HS-5 (cell line): ENCODE measurements around the gene GPD2.
"Not testable (repeated sequence)": the region's sequence is repeated elsewhere in the genome, so short reads cannot be mapped to it uniquely, and the experiment has no call there.

ENCODE experiments used
- DNase-seq: peaks from one replicate; pipeline ENCODE4 v3.0.0-alpha.2; 2012; ENCODE audit warnings: low read depth

The GPD2 gene

GRCh38 chr2:156476021-156476849 lies 40.1 kb downstream of the GPD2 start:
- no peak for DNase-seq

GRCh38 chr2:156476850-156477206 lies 40.6 kb downstream of the GPD2 start:
- DNase-seq: peak; percentile 52

- DNase-seq: no peak
Measured at GRCh38 chr2:156480376-156480775, 44.2 kb downstream of the GPD2 start.

- no peak for DNase-seq
Measured at GRCh38 chr2:156481312-156481711, 45.1 kb downstream of the GPD2 start.

- no peak for DNase-seq
Measured at GRCh38 chr2:156483741-156484173, 47.6 kb downstream of the GPD2 start.

GRCh38 chr2:156486147-156486546 lies 50.0 kb downstream of the GPD2 start:
- DNase-seq: no peak

GRCh38 chr2:156486614-156487013 lies 50.4 kb downstream of the GPD2 start:
- no peak for DNase-seq

GRCh38 chr2:156489195-156489594 lies 53.0 kb downstream of the GPD2 start:
- DNase-seq: no peak

GRCh38 chr2:156489750-156490465 lies 53.7 kb downstream of the GPD2 start:
- no peak for DNase-seq

GRCh38 chr2:156490466-156490840 lies 54.3 kb downstream of the GPD2 start:
- no peak for DNase-seq

- no peak for DNase-seq
Measured at GRCh38 chr2:156491176-156491575, 55.0 kb downstream of the GPD2 start.

- no peak for DNase-seq
Measured at GRCh38 chr2:156492979-156493378, 56.8 kb downstream of the GPD2 start.

GRCh38 chr2:156495998-156496397 lies 59.8 kb downstream of the GPD2 start:
- DNase-seq: not testable (repeated sequence)

GRCh38 chr2:156505696-156506095 lies 69.5 kb downstream of the GPD2 start:
- DNase-seq: no peak

- DNase-seq: no peak
Measured at GRCh38 chr2:156511122-156511521, 74.9 kb downstream of the GPD2 start.

GRCh38 chr2:156511803-156512202 lies 75.6 kb downstream of the GPD2 start:
- no peak for DNase-seq

- no peak for DNase-seq
Measured at GRCh38 chr2:156512451-156512850, 76.3 kb downstream of the GPD2 start.

GRCh38 chr2:156513219-156513618 lies 77.0 kb downstream of the GPD2 start:
- DNase-seq: no peak

- DNase-seq: no peak
Measured at GRCh38 chr2:156517419-156517818, 81.2 kb downstream of the GPD2 start.

- DNase-seq: no peak
Measured at GRCh38 chr2:156518138-156518537, 82.0 kb downstream of the GPD2 start.

GRCh38 chr2:156522864-156523440 lies 86.8 kb downstream of the GPD2 start:
- no peak for DNase-seq

GRCh38 chr2:156526950-156527636 lies 90.9 kb downstream of the GPD2 start:
- DNase-seq: no peak

- DNase-seq: not testable (repeated sequence)
Measured at GRCh38 chr2:156528583-156528982, 92.4 kb downstream of the GPD2 start.
